CD8-positive, alpha-beta memory T cell (primary cell): ENCODE results near the gene CPD. TPM values are rescaled to one million over a fixed set of nuclear protein-coding genes. Genes with fewer than 3 reads are reported as not detected.
A peak's percentile ranks its signal among the peaks of the same experiment; 100 is the strongest.

ENCODE experiments used
- CTCF ChIA-PET: fragments of 350-600 bp; sonication (Branson Sonifier 250); formaldehyde crosslinking; loops from one replicate; lab custom pipeline; 2021; ENCODE audit warnings: antibody characterized with exemption; lab: Charles Lee
- POLR2A ChIA-PET: fragments of 350-600 bp; sonication (Branson Sonifier 250); formaldehyde crosslinking; loops from one replicate; lab custom pipeline; 2021; ENCODE audit warnings: antibody characterized with exemption; lab: Charles Lee
- DNase-seq, 5 donors: peaks; one replicate each; pipeline versions ENCODE4 v3.0.0 to v3.0.0-alpha.2; 2020 to 2022; ENCODE audit warnings: mixed read lengths in 1 of 5
- H3K27ac ChIP-seq: one replicate; pipeline ENCODE4 v1.7.0; 2013; ENCODE audit warnings: low read depth, mild to moderate bottlenecking, low read length, moderate library complexity
- H3K27me3 ChIP-seq: 2 replicates; pipeline ENCODE4 v1.7.0; 2013; ENCODE audit warnings: low read length, mild to moderate bottlenecking; ENCODE audit not compliant: insufficient read depth, poor library complexity, severe bottlenecking
- H3K36me3 ChIP-seq: 2 replicates; pipeline ENCODE4 v1.7.0; 2013; ENCODE audit warnings: mild to moderate bottlenecking, low read length, moderate library complexity; ENCODE audit not compliant: insufficient read depth
- H3K4me1 ChIP-seq: 2 replicates; pipeline ENCODE4 v1.7.0; 2013; ENCODE audit warnings: mild to moderate bottlenecking, low read length, moderate library complexity; ENCODE audit not compliant: insufficient read depth
- H3K4me3 ChIP-seq: 2 replicates; pipeline ENCODE4 v1.7.0; 2013; ENCODE audit warnings: mild to moderate bottlenecking, low read length
- H3K9me3 ChIP-seq: 2 replicates; pipeline ENCODE4 v1.7.0; 2013; ENCODE audit warnings: mild to moderate bottlenecking, low read length
- H3K27ac Mint-ChIP-seq, 8 donors: one replicate each; pipeline ENCODE4 v1.8.0; 2020 to 2021; ENCODE audit warnings: mixed read lengths in 8 of 8, mild to moderate bottlenecking in 6 of 8, inconsistent platforms in 3 of 8, moderate library complexity in 3 of 8
- H3K27me3 Mint-ChIP-seq, 2 donors: one replicate each; pipeline ENCODE4 v1.8.0; 2020 to 2021; ENCODE audit warnings: mixed read lengths in 2 of 2, mild to moderate bottlenecking in 1 of 2, moderate library complexity in 1 of 2
- H3K36me3 Mint-ChIP-seq, 3 donors: one replicate each; pipeline ENCODE4 v1.8.0; 2020 to 2021; ENCODE audit warnings: mixed read lengths in 3 of 3, inconsistent platforms in 1 of 3, mild to moderate bottlenecking in 1 of 3
- H3K4me1 Mint-ChIP-seq, 3 donors: one replicate each; pipeline ENCODE4 v1.8.0; 2020 to 2021; ENCODE audit warnings: mixed read lengths in 3 of 3, inconsistent platforms in 1 of 3, mild to moderate bottlenecking in 1 of 3
- H3K4me3 Mint-ChIP-seq, 7 donors: one replicate each; pipeline ENCODE4 v1.8.0; 2020 to 2021; ENCODE audit warnings: mixed read lengths in 7 of 7, mild to moderate bottlenecking in 6 of 7, moderate library complexity in 4 of 7, inconsistent platforms in 2 of 7
- H3K9me3 Mint-ChIP-seq, 5 donors: one replicate each; pipeline ENCODE4 v1.8.0; 2020 to 2022; ENCODE audit warnings: mixed read lengths in 5 of 5, mild to moderate bottlenecking in 3 of 5, moderate library complexity in 2 of 5, inconsistent platforms in 1 of 5
- polyA plus RNA-seq: library from polyadenylated mRNA; unstranded; fragments of 300-500 nt; fragmentation: Illumina TruSeq; gene quantifications from one replicate; pipeline ENCODE4 v1.2.3, GENCODE V29; 2021
- total RNA-seq, 2 experiments: library from RNA; stranded (reverse); gene quantifications; one replicate each; pipeline ENCODE4 v1.2.3, GENCODE V29; 2021

The CPD gene
- 10 to 100 TPM; 22.8 to 26.7 TPM for total RNA-seq
- polyA plus RNA-seq, result 17.3 TPM

GRCh38 chr17:30378825-30379302 is at the start of gene CPD:
CPD (plus strand) TSS chr17:30378927; CDS start chr17:30378981, 54 bp downstream.
- H3K27ac ChIP-seq, result peak within 1 kb of the TSS; percentile 90
- peak within 1 kb of the TSS; percentile 88 to 98 (median 94) for H3K4me3 Mint-ChIP-seq
- H3K4me3 ChIP-seq, result peak within 1 kb of the TSS; percentile 94
- H3K36me3 Mint-ChIP-seq, result peaks cover 0 to 13% (median 0%) of the 10 kb centered on the region in 3 donors
- H3K4me1 ChIP-seq, result peaks cover 39% of the 10 kb centered on the region
- H3K27me3 ChIP-seq, result no peaks in the 10 kb centered on the region
- DNase-seq, result peak; percentile 94 to 97 (median 96)
- H3K9me3 Mint-ChIP-seq, result no peaks in the 10 kb centered on the region
- H3K36me3 ChIP-seq, result no peaks in the 10 kb centered on the region
- peak within 1 kb of the TSS; percentile 86 to 99 (median 96) for H3K27ac Mint-ChIP-seq
- ChIA-PET POLR2A (interaction anchor here (3.6 kb wide), 1 partner anchor 15 kb away, joined by 15 read pairs; no protein-coding TSS in a partner anchor), CTCF (interaction anchor here (0.8 to 2.9 kb wide), 4 partner anchors 12 to 42 kb away, joined by 3 to 15 read pairs (median 7); no protein-coding TSS in a partner anchor)
- H3K4me1 Mint-ChIP-seq, result peaks cover 54 to 67% (median 61%) of the 10 kb centered on the region in 3 donors
- peaks cover 4% of the 10 kb centered on the region in 2 donors for H3K27me3 Mint-ChIP-seq
- no peaks in the 10 kb centered on the region for H3K9me3 ChIP-seq

DNA sequence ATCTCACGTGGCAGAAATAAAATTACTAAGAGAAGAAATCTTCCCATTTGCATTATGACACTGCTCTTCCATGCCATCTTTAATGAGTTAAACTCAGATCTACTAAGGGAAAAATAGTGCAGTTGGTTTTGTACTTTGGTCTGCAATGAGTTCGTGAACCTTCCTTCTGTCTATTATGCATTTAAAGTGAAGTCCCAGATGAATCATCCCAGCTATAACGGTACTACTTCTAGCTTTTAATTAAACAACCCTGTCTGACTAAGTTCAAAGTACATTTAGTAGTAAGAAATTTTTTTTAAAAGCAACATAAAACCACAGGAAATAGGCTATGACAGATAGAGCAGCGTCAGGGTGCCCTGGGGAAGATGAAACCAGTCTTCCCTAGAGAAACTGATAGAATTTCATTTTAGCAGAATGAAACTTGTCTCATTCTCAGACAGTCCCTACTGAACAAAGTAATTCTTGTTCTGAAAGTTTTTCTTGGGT is 46.6 kb upstream of the CPD start:
- peak overlapping the region; percentile 16 to 81 (median 70) for H3K4me3 Mint-ChIP-seq
- ChIA-PET CTCF (interaction anchor here (1.5 to 3.3 kb wide), 2 partner anchors 9 to 228 kb away, joined by 4 to 10 read pairs; no protein-coding TSS in a partner anchor), POLR2A (interaction anchor here (0.7 to 1.1 kb wide), 3 partner anchors 8 to 31 kb away, joined by 3 to 4 read pairs (median 4); no protein-coding TSS in a partner anchor)
- peaks cover 0 to 3% (median 0%) of the 10 kb centered on the region in 3 donors for H3K36me3 Mint-ChIP-seq
- Histone ChIP-seq H3K4me1 (peaks cover 35% of the 10 kb centered on the region), H3K4me3 (no peak overlapping the region), H3K27ac (peak overlapping the region; percentile 27), H3K27me3 (no peaks in the 10 kb centered on the region), H3K9me3 (no peaks in the 10 kb centered on the region), H3K36me3 (no peaks in the 10 kb centered on the region)
- peak; percentile 10 to 78 (median 70) for DNase-seq
- H3K27ac Mint-ChIP-seq, result peak overlapping the region; percentile 69 to 93 (median 86)
- no peaks in the 10 kb centered on the region for H3K27me3 Mint-ChIP-seq
- H3K9me3 Mint-ChIP-seq, result no peaks in the 10 kb centered on the region
- H3K4me1 Mint-ChIP-seq, result peaks cover 43 to 65% (median 62%) of the 10 kb centered on the region in 3 donors

GRCh38 chr17:30333503-30334360 is 45.0 kb upstream of the CPD start, which contains the start of gene TMIGD1:
TMIGD1 (minus strand) TSS chr17:30334057; CDS start chr17:30332133, 1,924 bp downstream.
- H3K27me3 ChIP-seq, result no peaks in the 10 kb centered on the region
- no peaks in the 10 kb centered on the region for H3K9me3 ChIP-seq
- H3K4me1 ChIP-seq, result peaks cover 35% of the 10 kb centered on the region
- CTCF ChIA-PET, result interaction anchor here (0.9 to 4.2 kb wide), 6 partner anchors 11 to 240 kb away, joined by 3 to 36 read pairs (median 8); partner anchors contain the start of gene BLMH
- H3K4me3 Mint-ChIP-seq, result no peak within 1 kb of the TSS
- peak within 1 kb of the TSS; percentile 31 to 97 (median 88) for H3K27ac Mint-ChIP-seq
- H3K27me3 Mint-ChIP-seq, result no peaks in the 10 kb centered on the region
- POLR2A ChIA-PET, result interaction anchor here (0.7 to 1.1 kb wide), 2 partner anchors 11 to 42 kb away, joined by 3 to 4 read pairs; partner anchors contain the start of gene BLMH
- peaks cover 0 to 3% (median 0%) of the 10 kb centered on the region in 3 donors for H3K36me3 Mint-ChIP-seq
- H3K4me1 Mint-ChIP-seq, result peaks cover 43 to 61% (median 58%) of the 10 kb centered on the region in 3 donors
- no peak for DNase-seq
- H3K27ac ChIP-seq, result no peak within 1 kb of the TSS
- no peak within 1 kb of the TSS for H3K4me3 ChIP-seq
- H3K36me3 ChIP-seq, result no peaks in the 10 kb centered on the region
- H3K9me3 Mint-ChIP-seq, result no peaks in the 10 kb centered on the region

- peaks cover 40 to 56% (median 52%) of the 10 kb centered on the region in 3 donors for H3K4me1 Mint-ChIP-seq
- no peak for DNase-seq
- H3K36me3 Mint-ChIP-seq, result peaks cover 0 to 3% (median 0%) of the 10 kb centered on the region in 3 donors
Measured at GRCh38 chr17:30334421-30334820, 44.3 kb upstream of the CPD start.

GRCh38 chr17:30336369-30337171 is 42.2 kb upstream of the CPD start:
- no peak overlapping the region for H3K27ac ChIP-seq
- ChIA-PET POLR2A (interaction anchor here (1.0 to 1.2 kb wide), 2 partner anchors 44 to 211 kb away, joined by 5 read pairs; partner anchors contain the start of gene BLMH), CTCF (interaction anchor here (0.6 to 4.9 kb wide), 33 partner anchors 9 to 406 kb away, joined by 3 to 71 read pairs (median 4); partner anchors contain the start of genes BLMH, SLC6A4 and SSH2)
- H3K27me3 ChIP-seq, result no peaks in the 10 kb centered on the region
- Mint-ChIP-seq H3K27me3 (no peaks in the 10 kb centered on the region), H3K9me3 (no peaks in the 10 kb centered on the region), H3K4me3 (peak overlapping the region in 1 of 7 donors; percentile 31), H3K36me3 (peaks cover 0 to 2% (median 0%) of the 10 kb centered on the region in 3 donors), H3K4me1 (peaks cover 32 to 46% (median 42%) of the 10 kb centered on the region in 3 donors), H3K27ac (peak overlapping the region in 5 of 8 donors; percentile 11 to 79 (median 61))
- peak; percentile 45 to 74 (median 67) for DNase-seq
- H3K36me3 ChIP-seq, result no peaks in the 10 kb centered on the region
- no peak overlapping the region for H3K4me3 ChIP-seq
- peaks cover 12% of the 10 kb centered on the region for H3K4me1 ChIP-seq
- no peaks in the 10 kb centered on the region for H3K9me3 ChIP-seq

More at GRCh38 chr17:30334421-30334820, 44.3 kb upstream of the CPD start:
- H3K4me1 ChIP-seq, result peaks cover 32% of the 10 kb centered on the region
- H3K27me3 Mint-ChIP-seq, result no peaks in the 10 kb centered on the region
- H3K27ac ChIP-seq, result no peak overlapping the region
- H3K27ac Mint-ChIP-seq, result no peak overlapping the region
- no peaks in the 10 kb centered on the region for H3K27me3 ChIP-seq
- H3K9me3 ChIP-seq, result no peaks in the 10 kb centered on the region
- no peak overlapping the region for H3K4me3 ChIP-seq
- H3K4me3 Mint-ChIP-seq, result no peak overlapping the region
- ChIA-PET CTCF (interaction anchor here (0.7 to 4.9 kb wide), 7 partner anchors 12 to 228 kb away, joined by 4 to 71 read pairs (median 11); partner anchors contain the start of gene BLMH), POLR2A (no interaction called here)
- no peaks in the 10 kb centered on the region for H3K36me3 ChIP-seq
- no peaks in the 10 kb centered on the region for H3K9me3 Mint-ChIP-seq

- CTCF ChIA-PET, result interaction anchor here (0.6 to 4.9 kb wide), 18 partner anchors 9 to 407 kb away, joined by 3 to 71 read pairs (median 8); partner anchors contain the start of genes BLMH and SSH2
- H3K4me1 Mint-ChIP-seq, result peaks cover 24 to 37% (median 33%) of the 10 kb centered on the region in 3 donors
- POLR2A ChIA-PET, result no interaction called here
Measured at GRCh38 chr17:30337393-30337999, 41.2 kb upstream of the CPD start.

More at GRCh38 chr17:30337393-30337999, 41.2 kb upstream of the CPD start:
- no peak for DNase-seq
- Mint-ChIP-seq H3K4me3 (no peak overlapping the region), H3K9me3 (no peaks in the 10 kb centered on the region), H3K36me3 (peaks cover 0 to 2% (median 0%) of the 10 kb centered on the region in 3 donors), H3K27me3 (no peaks in the 10 kb centered on the region), H3K27ac (peak overlapping the region in 1 of 8 donors; percentile 63)
- no peak overlapping the region for H3K27ac ChIP-seq
- no peaks in the 10 kb centered on the region for H3K36me3 ChIP-seq
- H3K4me1 ChIP-seq, result peaks cover 5% of the 10 kb centered on the region
- no peaks in the 10 kb centered on the region for H3K27me3 ChIP-seq
- H3K9me3 ChIP-seq, result no peaks in the 10 kb centered on the region
- no peak overlapping the region for H3K4me3 ChIP-seq
